ENCODE data around the gene RXRG.

Gene RXRG

DNA sequence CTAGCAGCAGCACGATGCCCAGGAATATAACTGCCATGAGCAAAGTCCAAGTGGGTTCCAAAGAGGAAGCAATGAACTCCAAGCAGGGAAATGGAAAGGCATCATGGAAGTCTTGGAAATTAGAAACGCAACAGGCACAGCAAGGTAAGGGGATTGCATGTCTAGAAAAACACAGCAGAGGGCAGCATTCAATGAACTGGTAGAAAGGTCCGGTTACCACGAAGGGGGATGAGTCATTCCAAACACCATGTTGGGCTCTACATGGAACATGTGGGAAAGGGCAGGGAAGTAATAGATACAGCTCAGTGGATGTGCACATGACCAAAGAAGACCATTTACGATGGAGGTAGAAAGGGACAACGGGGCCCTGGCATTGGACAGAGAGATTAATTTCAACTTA is 36.4 kb downstream of the RXRG start:
- no peak for DNase-seq (ENCODE audit: low spot score)

DNA sequence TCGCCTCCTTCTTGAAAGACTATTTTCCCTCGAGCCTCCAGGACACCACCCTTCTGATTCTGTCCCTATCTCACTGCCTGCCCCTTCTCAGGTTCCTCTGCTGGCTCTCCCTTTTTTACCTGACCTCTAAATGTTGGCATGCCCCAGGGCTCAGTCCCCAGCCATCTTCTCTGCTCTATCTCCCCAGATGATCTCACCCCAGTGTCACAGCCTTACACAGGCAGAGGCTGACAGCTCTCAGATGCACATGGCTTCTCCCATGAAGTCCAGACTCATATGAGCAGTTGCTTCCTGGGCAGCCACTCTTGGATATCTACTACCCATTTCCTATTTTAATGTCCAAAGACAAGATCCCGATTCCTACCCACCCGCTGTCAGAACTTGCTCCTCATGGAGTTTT is 37.5 kb downstream of the RXRG start:
- DNase-seq (ENCODE audit: low spot score) = no peak

DNA sequence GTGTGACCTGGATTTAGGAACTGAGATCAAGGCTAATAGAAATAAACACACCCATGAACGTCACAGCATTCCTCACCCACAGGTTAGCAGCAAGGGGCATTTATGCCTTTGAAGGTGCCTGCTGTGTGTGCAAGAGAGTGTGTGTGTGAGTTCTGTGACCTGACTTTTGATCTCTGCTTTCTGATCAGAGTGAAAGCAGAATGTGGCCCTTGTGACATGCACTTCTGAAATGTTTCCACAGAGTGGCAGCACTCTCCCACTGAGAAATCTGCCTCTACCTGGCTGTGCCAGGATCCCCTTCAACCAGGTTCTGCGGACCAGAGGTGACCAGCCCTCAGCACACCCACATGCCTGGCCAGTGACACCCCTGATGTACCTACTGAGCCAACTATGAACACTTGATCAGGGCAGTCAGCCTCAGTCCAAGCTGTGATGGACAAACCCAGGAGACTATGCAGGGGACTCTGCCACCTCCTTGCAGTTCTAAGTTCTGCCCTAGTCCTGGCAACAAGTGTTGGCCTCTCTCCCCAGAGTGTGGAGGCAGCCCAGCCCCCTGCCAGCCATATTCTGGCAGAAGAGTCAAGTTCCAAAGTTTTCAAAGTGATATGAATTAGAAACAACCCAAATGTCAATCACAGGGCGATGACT is 41.0 kb downstream of the RXRG start:
- no peak for DNase-seq (ENCODE audit: low spot score)

DNA sequence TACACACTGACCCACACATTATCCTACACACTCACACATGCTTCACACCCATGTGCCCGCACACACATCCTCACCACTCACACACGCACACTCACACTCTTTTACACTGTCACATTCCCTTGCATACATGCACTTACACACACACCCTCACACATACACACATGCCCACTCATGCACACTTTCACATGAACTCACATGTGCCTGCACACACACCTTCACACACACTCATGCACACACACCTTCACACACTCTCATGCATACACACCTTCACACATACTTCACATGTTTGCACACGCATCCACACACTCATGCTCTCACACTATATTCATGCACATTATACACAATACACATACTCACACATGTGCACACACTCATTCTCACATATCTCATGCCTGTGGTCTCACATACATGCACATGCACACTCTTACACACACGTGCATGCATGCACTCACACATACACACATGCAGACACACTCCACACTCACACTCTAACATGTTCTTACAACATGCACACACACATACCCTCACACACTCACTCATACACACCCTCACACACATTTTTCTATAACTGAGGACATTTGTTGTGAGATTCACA is 42.3 kb downstream of the RXRG start:
- DNase-seq (ENCODE audit: low spot score) = no peak

DNA sequence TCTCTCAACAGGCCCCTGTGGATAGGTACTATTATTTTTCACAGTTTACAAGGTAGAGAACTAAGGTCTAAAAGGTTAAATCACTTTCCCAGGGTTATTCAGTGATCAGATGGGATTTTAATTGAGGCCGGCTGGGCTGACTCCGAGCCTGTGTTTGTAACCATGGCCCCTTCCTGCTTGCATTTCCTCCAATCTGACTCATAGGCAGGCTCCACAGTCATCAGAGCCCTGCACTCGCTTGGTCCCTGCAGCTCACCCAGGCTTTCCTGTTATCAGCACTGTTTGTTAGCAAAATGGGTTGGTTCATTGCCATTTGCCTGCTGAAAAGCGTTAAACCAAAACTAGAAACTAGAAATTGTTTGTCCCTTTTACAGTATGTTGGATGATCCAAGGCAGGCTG is 47.0 kb downstream of the RXRG start:
- DNase-seq (ENCODE audit: low spot score) = no peak

DNA sequence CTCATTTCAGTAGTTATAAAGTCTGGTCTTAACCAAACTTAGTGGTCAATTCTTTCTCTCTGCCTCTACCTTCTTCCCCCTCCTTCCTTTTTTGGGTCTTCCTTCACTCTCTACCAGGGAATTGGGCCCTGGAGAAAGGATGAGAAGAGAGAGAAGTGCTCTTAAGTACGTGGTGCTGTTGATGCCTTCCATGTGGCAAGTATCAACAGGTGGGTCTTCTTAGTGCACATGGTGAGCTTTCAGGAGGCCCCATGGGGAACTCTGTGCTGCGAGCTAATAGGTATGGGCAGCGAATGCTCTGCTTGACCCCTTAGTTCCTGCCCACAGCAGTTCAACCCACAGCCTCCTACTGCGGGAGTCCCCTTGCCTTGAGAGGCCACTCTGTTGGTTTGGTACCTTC is 49.0 kb downstream of the RXRG start:
- DNase-seq (ENCODE audit: low spot score) = no peak

DNA sequence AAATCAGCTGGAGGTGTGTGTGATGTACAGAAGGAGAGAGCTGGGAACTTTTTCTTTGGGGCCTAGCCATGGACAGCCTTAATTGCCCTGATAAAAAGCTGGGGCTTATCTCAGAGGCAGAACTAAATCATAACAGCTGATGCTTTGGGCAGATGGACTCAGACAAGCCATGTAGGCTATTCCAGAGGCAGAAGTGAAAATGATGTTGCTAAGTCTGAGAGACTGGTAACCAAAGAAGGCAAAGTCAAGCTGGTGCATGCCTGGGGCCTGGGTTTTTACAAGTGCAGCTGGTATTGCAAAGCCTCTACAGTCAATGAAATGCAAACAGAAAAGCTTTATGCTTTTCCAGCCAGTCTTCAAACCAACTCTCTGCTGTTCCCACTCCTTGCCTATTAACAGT is 49.4 kb downstream of the RXRG start:
- no peak for DNase-seq (ENCODE audit: low spot score)

DNA sequence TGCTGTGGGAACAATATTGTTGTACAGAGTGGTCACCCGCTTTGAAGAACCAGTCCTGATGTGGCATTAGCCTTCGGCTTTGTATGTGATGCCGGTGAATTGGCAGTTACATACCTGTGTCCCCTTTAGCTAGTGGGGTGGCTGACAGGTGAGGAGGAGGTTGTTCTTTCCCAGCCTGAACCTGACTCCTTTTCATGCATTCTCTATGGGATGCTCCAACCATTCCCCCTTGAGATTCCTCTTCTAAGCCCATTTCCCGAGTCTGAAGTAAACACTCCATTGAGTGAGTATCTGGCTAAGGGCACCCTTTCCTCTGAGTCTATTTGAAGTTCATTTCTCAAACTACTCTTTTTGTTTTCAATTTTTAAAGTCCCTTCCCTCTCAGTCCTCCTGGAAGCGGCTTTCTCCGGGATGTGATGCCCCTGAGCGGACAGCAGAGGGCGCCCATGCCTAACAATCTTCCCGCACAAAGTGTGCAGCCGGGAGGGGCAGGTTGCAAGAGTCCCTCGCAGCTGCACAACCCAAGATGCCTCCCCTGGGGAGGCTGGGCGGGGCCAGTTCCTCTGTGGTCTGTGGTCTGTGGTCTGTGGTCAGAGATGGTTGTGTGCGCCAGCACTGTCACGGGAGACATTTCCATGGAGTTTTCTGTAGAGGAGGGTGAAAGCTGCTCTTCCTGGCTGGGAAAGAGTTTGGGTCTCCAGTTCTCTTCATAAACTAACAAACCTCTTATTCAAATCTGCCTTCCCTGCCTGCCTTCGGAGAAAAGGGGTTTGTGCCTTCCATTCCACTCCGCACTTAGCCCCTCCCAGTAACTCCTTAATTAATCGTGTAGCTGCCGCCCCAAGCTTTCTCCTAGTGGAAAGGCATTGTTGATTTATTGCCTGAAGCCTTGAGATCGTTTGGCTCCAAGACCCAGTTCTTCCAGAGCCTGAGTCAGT is 52.0 kb downstream of the RXRG start:
- peak; percentile 91 for DNase-seq (ENCODE audit: low spot score)

DNA sequence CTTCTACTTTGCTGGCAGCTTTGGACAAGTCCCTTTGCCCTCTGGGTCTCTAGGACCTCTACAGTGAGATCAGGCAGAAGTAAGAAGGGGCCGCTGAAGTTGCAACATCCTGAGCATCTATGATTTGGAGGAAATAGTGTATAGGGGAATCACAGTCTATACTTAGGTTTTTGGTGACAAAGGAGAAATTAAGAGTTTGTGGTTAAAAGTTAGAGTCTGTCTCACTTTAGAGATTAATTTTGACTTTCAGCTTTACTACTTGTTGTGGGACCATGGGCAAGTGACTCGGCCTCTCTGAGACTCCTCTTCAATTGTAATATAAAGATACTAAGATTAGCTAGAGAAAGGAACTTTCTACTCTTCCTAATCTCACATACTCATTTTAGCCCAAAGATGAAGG is 55.3 kb downstream of the RXRG start:
- no peak for DNase-seq (ENCODE audit: low spot score)

DNA sequence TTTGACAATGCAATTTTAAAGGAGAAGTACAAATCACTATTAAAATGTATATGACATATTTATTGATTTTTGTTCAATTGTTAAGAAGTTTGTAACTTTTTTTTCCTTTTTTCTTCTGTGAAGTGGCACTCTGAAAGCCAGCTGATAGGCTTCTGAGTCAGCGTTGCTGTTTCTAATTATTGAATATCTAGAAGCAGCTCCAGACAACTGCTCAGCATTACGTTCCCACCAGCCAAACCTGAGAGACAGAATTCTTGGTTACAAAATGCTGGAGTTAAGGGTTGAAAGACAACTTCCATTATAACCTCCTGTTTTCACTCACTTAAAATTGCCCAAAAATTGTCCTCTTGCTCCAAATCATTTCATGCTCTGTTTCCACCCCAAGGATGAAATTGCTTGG is 57.0 kb downstream of the RXRG start:
- no peak for DNase-seq (ENCODE audit: low spot score)

DNA sequence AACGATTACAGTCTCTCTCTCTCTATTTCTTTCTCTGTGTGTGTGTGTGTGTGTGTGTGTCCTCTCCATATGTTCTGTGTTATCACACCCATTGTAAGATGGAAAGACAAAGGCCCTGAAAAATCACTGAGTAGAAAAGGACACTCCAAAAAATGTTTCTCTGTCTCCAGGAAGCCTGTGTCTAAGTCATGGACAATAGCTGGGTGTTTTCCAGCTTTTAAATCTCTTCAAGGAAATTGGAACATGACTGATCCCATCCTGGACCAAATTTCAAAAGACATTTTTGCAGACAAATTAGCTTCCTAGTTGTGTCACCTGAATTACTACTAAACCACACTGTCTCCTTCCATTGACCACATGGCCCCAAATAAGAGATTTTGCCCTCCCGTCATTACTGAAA is 57.4 kb downstream of the RXRG start:
- DNase-seq (ENCODE audit: low spot score) = no peak

DNA sequence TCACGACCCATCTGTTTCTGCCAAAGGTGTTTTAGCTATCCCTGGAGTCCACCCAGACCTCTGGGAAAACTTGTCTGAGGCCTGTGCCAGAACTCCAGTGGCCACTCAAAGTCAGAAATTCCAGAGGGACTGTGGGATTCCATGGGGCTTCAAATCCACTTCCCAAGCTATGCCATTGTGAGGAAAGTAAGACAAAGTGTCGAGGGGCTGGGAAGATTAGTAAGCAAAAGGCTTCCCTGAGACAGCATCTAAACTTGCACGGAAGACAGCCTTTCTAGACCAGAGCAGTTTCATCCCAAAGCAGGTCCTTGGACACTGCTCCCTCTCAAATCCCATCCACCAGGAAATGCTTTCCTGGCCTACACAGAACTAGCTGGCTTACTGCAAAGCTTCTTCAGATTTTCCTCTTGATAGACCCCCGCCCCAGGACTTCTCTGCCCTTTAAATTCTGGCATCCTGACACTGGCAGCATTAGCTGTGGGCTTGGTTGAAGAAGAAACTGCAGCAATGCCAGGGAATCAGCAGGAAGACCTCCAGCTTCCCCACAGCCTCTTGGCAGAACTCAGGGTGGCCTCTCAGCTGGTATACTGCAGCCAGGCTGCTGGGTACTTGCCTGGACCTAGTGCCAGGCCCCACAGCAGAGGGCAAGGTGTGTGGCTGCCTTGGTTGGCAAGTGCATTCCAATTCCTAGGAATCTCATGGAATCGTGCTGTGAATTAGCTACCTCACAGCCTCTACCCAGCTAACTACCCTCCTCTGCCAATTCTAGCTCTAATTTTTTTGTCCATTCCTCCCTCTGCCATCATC is 61.1 kb downstream of the RXRG start:
- no peak for DNase-seq (ENCODE audit: low spot score)

DNA sequence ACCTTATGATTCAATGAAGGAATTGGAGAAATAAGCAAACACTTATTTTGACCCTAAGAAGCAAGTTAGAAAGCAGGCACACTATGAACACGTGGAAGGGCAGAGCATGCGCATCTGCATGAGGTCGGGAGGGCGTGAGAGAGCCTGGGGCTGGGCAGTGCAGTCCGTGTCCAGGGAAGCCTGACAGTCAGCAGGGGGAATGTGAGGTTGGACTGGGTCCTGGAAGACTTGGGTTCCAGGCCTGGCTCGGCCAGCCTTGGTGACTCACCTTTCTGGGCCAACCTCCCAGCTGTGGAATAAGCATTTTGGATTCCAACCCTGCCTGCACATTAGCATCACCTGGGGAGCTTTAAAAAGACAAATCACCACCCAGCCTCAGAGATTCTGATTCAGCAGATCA is 61.9 kb downstream of the RXRG start:
- DNase-seq (ENCODE audit: low spot score) = no peak

DNA sequence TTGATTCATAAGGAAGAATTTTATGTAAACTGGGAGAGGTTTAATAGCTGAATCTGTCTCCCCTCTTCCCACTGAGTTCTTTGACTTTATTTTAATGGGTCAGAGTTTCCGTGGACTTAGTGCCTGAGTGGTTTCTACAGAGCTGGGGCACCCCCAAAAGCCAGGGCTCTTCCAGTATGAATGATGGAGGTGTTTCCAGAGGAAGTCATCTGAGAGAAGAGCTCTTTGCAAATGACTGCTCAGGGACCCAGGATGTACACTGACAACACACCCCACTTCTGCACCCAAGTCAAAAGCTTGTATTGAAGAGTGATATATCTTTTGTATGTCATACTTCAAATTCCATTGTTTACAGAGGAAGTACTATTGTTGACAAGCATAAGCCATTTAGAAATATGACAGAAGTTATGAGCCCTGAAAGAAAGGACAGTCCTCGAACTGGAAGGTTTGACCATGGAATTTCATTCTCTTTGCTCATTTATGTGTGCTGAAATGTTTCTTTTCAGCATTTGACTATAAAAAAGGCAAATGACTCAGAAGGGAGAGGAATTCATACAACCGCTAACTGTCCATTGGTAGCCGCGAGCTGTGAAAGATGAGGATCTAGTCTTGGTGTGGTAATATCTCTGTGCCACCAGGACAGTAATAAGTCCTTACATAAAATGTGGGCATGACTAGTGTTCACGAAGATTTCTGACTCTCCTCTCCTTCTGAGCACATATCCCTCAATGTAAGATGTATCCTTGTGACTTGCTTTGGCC is 63.0 kb downstream of the RXRG start:
- no peak for DNase-seq (ENCODE audit: low spot score)

DNA sequence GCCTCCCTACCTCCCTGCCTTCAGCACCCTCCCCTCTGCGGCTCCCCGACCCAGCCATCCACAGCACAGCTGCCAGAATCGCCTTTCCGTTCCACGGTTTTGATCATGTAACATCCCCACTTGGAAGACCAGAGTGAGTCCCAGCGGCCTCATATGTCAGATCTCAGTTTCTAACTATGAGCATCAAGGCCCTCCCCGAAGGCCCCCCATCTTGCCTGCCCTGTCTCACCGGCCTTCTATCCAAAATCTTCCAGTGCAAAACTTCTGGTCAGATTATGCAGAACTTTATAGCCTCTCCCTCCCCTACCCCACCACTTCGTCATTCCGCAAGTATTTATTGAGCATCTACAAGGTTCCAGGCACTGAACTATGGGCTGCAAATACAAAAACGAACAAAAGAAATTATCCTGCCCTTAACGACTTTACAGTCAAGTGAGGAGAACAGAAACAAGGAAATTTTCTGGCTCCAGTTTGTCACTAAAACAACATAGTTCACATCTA is 68.1 kb downstream of the RXRG start:
- DNase-seq (ENCODE audit: low spot score) = no peak

DNA sequence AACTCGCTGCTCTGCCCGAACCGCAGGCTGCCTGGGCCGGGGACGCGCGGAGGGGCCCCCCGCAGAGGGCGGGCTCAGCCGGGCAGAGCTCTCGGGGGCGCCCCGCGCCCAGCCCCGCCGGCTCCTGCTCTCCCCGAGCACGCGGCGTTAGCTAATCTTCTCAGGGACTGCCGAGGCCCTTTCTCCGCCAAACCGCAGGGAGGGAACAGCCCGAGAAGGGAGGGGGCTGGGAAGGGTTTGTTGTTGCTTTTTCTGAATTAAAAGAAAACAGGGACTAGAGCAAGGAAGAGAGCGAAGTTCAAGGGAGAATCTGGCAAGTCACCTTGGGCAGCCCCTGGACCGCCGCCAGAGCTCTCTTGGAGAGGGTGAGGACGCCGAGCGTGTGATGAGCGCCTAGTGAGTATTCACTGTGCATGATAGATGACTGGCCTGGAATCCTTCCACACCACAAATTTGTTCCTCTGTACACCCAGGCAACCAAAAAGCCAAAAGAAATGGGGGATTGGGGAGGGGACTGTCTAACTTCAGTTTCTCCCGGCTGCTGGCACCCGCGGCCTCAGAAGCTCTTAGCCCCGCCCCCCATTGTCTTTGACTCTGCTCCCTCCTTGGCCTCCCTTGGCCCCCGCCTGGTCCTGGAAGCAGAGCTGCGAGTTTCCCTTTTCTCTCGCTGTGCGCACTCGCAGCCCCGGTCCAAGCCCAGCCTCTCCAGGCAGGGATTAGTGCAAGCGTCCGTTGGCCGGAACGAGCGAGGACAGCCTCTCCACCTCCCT is 68.7 kb downstream of the RXRG start:
- peak; percentile 95 for DNase-seq (ENCODE audit: low spot score)

DNA sequence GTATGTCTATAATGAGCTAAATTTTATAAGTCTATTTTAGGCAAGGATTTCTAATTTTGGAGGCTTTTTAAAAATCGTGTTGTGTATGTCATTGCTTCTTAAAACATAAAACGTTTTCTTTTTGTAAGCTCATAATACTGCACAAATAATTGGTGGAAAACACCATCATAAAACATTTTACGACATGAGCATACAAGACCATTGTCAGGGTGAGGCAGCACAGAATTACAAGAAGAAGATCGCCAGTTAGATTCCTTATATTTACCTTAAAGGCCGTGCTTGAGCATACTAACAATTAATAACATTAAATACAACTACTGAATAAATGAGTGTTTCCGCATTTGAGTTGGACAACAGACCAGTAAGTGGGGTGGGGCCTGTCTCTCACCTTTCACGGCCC is 69.3 kb downstream of the RXRG start:
- no peak for DNase-seq (ENCODE audit: low spot score)

DNA sequence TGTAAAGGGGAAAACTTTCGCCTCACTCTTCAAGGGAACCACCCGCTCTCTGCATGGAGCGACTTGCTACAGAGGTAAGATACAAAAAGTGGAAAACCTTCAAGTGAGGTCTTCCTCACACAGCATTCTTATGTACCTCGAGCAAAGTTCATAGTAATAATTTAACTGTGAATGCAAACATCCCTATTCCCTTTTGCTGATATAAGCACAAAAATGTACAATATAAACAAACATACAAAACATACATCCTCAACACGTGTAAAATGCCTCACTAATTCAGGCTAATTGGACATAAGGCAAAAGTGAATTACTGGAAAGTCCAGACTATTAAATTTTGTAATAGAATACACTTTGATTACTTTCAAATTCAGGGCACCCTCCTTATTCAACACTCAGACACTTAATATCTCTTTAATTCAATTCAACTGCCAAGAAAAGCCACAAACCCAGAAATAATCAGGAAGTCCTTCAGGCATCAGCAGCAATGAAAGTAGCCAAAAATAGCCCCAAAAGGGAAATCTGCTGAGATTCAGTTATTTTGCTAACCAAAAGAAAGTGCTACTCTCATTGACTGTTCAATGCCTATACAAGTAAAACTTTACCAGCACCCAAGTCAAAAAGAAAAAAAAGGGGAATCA is 73.2 kb downstream of the RXRG start:
- no peak for DNase-seq (ENCODE audit: low spot score)

DNA sequence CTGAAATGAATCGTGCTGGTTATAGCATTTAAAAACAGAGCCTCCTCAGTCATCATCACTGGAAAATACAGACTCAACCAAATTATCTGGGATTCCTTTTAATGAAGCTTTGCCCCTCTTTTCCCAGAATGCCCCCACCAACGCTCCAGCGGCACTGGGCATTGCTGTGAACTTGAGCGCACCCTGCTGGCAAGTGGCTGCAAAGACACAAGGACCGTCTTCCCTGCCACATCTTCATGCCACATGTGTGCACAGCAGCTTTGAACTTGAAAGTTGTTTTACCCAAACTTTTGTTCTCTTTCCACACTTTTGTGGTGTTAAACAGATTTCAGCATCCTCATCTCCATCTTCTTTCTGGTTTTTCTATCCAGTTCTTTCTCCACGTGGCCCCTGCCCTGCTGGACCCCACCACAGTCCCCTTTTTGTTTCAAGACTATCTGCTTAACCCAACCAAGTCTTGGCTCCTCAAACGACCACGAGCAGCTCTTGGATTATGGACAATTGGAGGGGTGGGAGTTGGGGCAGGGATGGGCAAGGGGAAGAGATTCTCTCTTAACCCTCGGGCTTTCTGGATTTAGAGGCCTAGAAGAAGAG is 75.6 kb downstream of the RXRG start:
- DNase-seq (ENCODE audit: low spot score) = no peak

All from left forelimb (tissue), 1 donor.